ENCODE data around the gene NARS2.
"Not testable (repeated sequence)": the region's sequence is repeated elsewhere in the genome, so short reads cannot be mapped to it uniquely, and the experiment has no call there.

Gene NARS2

GRCh38 chr11:78478536-78478935, 96.1 kb downstream of the NARS2 start:
- no peak for DNase-seq (ENCODE audit: low read depth in 2 of 2)

- no peak for DNase-seq (ENCODE audit: low read depth in 2 of 2)
Observed at GRCh38 chr11:78476066-78476465, 98.6 kb downstream of the NARS2 start.

GRCh38 chr11:78474451-78474850, 100.2 kb downstream of the NARS2 start:
- DNase-seq (ENCODE audit: low read depth in 2 of 2) = no peak

- no peak for DNase-seq (ENCODE audit: low read depth in 2 of 2)
Observed at GRCh38 chr11:78472905-78473304, 101.8 kb downstream of the NARS2 start.

- no peak for DNase-seq (ENCODE audit: low read depth in 2 of 2)
Observed at GRCh38 chr11:78472382-78472781, 102.3 kb downstream of the NARS2 start.

- DNase-seq (ENCODE audit: low read depth in 2 of 2) = no peak
Observed at GRCh38 chr11:78470861-78471442, 103.7 kb downstream of the NARS2 start.

GRCh38 chr11:78469896-78470295, 104.8 kb downstream of the NARS2 start:
- DNase-seq (ENCODE audit: low read depth in 2 of 2) = no peak

GRCh38 chr11:78467931-78468330, 106.7 kb downstream of the NARS2 start:
- no peak for DNase-seq (ENCODE audit: low read depth in 2 of 2)

GRCh38 chr11:78467370-78467769, 107.3 kb downstream of the NARS2 start:
- no peak for DNase-seq (ENCODE audit: low read depth in 2 of 2)

GRCh38 chr11:78465169-78465942, 109.3 kb downstream of the NARS2 start:
- DNase-seq (ENCODE audit: low read depth in 2 of 2) = no peak

GRCh38 chr11:78464787-78465168, 109.9 kb downstream of the NARS2 start:
- not testable (repeated sequence) for DNase-seq (ENCODE audit: low read depth in 2 of 2)

- no peak for DNase-seq (ENCODE audit: low read depth in 2 of 2)
Observed at GRCh38 chr11:78460471-78460870, 114.2 kb downstream of the NARS2 start.

GRCh38 chr11:78459738-78460137, 114.9 kb downstream of the NARS2 start:
- no peak for DNase-seq (ENCODE audit: low read depth in 2 of 2)

GRCh38 chr11:78457448-78457847, 117.2 kb downstream of the NARS2 start:
- DNase-seq (ENCODE audit: low read depth in 2 of 2) = no peak

- DNase-seq (ENCODE audit: low read depth in 2 of 2) = no peak
Observed at GRCh38 chr11:78453140-78453935, 121.3 kb downstream of the NARS2 start.

- DNase-seq (ENCODE audit: low read depth in 2 of 2) = no peak
Observed at GRCh38 chr11:78451371-78452150, 123.1 kb downstream of the NARS2 start.

- DNase-seq (ENCODE audit: low read depth in 2 of 2) = no peak
Observed at GRCh38 chr11:78450866-78451265, 123.8 kb downstream of the NARS2 start.

GRCh38 chr11:78449866-78450265, 124.8 kb downstream of the NARS2 start:
- no peak for DNase-seq (ENCODE audit: low read depth in 2 of 2)

- DNase-seq (ENCODE audit: low read depth in 2 of 2) = no peak
Observed at GRCh38 chr11:78446210-78446609, 128.5 kb downstream of the NARS2 start.

- no peak for DNase-seq (ENCODE audit: low read depth in 2 of 2)
Observed at GRCh38 chr11:78444726-78445125, 129.9 kb downstream of the NARS2 start.

GRCh38 chr11:78441956-78442355, 132.7 kb downstream of the NARS2 start:
- DNase-seq (ENCODE audit: low read depth in 2 of 2) = no peak

All from stimulated activated CD8-positive, alpha-beta memory T cell treated with anti-CD3 and anti-CD28 coated beads, Interleukin-2, amount 100 ng/mL, for 48 hours (primary cell).